HG03432 (cell line): Measurements from ENCODE around the gene SENP6.
"Not testable (repeated sequence)": the region's sequence is repeated elsewhere in the genome, so short reads cannot be mapped to it uniquely, and the experiment has no call there.

Experiments
- ATAC-seq: cut with Tn5 transposase; IDR thresholded peaks from one replicate; pipeline ENCODE4 v1.9.1; 2021; ENCODE audit warnings: mild to moderate bottlenecking, moderate library complexity; ENCODE audit not compliant: unreplicated experiment

Gene SENP6

DNA sequence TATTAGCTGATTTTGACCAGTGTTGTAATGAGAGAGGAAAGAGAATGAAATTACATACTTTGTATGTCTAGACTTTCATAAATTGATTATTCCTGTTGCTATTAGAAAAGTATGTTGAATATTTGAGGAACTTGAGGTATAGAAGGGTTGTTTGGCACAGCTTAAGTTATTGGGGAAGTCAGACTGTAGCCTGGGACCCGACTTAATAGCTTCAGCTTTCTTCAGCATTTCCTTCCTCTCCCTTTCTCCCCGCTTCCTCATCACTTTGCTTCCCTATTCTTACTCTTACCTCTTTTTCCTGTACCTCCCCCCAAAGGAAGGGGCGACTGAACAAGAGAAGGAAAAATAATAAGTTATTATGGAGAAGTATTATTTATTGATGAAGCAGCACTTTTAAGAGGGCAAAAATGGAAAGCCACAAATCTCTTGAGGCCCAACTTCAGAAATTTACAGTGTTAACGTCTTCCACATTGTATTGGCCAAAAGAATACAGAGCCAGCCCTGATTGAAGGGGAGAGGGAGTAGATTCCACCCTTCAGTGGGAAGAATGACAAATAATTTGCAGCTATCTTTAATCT, 7.4 kb downstream of the SENP6 start:
- no peak for ATAC-seq

DNA sequence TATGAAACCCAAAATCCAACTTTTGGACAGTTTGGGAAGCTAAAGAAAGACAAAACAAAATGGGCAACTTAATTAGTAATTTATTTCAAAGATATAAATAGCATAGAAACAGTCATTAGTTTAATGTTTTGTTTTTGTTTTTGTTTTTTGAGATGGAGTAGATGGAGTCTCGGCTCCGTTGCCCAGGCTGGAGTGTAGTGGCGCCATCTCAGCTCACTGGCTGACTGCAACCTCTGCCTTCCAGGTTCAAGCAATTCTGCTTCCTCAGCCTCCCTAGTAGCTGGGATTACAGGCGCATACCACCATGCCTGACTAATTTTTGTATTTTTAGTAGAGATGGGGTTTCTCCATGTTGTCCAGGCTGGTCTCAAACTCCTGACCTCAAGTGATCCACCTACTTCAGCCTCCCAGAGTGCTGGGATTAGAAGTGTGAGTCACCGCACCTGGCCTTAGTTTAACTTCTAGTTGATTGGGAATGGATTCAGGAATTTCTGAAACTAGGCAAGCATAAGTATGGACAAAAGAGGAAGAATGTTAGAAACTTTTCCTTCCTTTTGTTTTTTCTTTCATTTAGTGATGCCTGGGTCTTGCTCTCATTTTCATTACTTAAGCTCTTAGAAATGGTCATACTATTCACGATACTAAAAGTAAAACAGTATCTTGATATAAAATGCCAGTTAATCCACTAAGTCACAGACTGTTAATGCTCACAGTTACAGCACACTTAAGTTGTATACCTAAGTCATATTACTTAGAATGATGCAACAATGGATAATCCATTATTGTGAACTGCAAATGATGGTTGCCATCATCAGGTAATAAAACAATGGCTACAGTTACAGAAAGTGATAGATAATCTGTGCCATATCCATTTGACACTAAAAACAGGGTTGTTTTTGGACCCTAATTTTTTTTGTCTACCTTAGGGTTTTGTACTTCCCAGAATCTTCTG, 8.2 kb downstream of the SENP6 start:
- ATAC-seq, result no peak

DNA sequence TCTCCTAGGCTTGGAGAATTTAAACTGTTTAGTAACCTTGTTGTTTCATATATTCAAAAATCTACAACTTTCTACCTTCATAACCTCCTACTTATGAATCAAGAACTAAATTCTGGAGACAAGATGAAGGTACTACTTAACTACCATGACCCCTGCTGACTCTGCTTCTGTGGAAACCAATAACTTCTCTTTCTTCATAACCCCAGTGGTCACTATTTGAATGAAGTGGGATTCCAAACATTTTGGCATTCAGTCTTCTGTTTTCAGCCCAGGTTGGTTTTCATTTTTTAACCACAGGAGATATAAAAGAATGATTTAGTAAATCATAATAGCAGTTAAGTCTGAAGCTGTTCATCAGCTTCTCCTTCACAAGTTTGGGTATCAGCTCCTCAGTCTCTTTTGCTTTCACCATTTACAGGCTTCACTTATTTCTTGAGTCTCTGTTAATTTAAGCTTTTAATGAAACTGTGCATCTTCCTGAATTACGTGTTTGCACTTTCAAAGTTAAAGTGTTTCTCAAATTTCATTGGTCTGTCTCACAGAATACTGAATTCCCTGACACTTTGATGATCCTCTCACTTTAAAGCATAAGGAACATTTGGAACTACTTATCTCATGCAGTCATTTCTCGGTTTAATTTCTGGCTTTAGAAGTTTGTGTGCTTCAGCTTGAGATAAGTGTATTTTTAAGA, 9.5 kb downstream of the SENP6 start:
- ATAC-seq, result no peak

DNA sequence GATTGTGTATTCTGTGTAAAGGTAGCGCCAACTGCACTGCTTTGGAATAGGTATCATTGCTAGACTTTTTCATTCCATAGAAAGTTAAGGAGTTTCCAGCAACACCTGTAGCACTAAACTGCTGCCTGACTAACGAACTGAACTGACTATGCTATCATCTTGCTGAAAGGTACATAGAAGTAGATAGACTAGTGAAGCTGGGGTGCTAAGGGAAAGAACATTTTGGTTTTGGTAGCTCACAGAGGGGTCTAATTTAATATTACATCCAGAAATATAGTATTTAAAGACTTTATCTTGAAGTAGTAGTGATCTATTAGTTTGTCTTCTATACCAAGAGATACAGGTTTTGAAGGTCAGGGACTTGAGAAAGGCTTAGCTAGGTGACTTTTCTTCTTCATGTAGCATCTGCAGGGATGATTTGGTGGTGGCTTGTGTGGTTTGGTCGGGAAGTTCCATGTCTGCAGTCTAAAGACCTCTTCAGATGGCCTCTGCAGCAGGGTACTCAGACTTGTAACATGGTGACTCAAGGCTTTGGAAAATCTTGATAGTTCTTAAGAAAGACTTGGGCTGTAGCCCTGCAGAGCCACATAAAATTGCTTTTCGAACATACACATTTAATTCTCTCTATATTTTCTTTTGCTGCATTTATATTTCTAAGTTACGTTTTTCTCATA, 10.2 kb downstream of the SENP6 start:
- ATAC-seq, result peak; percentile 54

DNA sequence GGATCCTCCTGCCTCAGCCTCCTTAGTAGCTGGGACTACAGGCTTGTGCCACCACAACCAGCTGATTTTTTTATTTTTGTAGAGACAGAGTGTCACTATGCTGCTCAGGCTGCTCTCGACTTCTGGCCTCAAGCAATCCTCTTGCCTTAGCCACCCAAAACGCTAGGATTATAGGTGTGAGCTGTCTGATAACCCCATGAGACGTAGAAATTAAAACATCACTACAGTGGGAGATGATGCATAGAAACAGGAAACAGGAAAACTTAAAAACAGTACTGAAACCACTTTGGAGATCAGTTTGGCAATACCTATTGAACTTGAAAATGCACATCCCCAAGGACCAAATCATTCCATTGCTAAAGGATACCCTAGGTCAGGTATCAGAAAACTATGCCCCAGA, 10.8 kb downstream of the SENP6 start:
- no peak for ATAC-seq

DNA sequence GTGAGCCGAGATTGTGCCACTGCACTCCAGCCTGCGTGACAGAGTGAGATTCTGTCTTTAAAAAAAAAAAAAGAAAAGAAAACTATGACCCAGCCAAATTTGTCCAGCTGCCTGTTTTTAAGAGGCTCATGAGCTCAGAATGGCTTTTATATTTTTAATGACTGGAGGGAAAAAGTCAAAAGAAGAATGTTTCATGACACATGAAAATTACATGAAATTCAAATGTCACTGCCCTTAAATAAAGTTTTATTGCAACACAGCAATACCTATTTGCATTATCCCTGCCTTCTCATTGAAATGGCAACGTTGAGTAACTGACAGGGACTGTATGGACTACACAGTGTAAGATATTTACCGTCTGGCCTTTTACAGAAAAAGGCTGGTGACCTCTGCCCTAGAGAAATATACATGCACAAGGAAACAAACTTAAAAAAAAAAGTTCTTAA, 11.4 kb downstream of the SENP6 start:
- ATAC-seq, result no peak

DNA sequence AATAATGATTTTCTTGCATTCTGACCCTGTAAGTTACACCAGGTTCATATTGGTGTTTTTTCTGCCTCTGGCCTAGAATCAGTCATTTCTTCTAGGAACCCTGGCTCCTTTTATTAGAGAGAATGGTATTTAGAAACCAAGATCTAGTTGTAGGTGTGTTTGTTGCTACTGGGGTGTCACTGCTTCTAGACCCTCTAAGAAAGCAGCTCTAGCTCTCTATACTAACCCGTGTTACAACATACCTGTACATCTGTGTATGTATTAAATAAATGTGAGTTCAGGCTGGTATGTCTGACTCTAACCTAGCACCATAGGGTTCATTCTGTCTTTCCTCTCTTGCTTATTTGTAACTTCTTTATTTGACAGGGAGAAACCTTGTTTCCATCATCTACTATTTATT, 16.8 kb downstream of the SENP6 start:
- no peak for ATAC-seq

DNA sequence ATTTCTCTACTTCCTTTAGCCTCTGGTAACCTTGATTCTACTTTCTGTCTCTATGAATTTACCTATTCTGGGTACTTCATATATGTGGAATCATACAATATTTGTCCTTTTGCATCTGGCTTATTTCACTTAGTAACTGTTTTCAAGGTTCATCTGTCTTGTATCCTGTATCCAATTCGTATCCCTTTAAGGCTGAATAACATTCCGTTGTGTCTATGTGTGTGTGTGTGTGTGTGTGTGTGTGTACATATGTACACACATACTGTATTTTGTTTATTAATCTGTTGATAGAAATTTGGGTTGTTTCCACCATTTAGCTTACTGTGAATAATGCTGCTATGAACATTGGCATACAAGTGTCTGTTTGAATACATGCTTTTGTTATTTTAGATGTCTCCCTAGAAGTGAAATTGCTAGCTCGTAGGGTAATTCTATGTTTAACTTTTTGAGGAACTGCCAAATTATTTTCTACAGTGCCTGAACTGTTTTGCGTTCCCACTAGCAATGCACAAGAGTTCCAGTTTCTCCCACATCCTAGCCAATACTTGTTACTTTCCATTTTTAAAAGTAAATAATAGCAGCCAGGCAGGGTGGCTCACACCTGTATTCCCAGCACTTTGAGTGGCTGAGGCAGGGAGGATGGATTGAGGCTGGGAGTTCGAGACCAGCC, 17.7 kb downstream of the SENP6 start:
- no peak for ATAC-seq

DNA sequence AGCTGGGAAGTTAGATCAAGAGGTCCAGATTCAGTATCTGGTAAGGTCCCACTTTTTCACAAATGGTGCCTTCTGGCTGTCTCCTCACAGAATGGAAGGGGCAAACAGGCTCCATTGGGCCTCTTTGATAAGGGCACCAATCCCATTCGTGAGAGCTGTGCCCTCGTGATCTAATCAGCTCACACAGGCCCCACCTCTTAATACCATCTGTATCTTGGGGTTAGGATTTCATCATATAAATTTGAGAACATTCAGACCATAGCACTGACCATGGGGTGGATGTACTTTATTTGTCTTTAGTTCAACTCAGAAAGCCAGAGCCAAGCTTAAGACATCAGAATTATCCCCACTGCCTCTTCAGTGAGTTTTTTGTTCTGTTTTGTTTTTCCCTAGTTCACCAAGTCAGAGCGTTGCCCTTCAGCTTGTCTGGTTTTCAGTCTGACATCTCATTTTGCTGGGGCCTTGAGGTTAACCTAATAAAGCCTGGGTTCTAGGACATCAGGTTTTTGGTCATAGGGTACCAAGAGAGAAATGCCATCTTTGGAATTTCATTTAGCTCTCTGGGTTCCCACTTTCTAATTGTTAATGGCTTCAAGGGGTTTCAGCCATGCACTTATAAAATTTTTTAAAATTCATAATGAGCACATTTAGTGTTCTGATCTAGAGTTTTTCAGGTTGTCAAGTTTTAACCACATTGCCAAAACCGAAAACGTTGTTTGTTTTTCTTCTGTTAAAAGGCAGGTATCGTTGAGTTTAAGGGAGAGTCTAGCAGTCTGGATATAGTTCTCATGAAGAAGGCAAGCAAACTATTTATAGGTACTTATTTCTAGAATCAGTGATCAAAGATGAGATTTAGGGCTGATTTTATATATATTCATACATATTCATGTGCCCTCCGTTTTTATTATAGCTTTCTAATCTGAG, 19.0 kb downstream of the SENP6 start:
- ATAC-seq, result no peak

DNA sequence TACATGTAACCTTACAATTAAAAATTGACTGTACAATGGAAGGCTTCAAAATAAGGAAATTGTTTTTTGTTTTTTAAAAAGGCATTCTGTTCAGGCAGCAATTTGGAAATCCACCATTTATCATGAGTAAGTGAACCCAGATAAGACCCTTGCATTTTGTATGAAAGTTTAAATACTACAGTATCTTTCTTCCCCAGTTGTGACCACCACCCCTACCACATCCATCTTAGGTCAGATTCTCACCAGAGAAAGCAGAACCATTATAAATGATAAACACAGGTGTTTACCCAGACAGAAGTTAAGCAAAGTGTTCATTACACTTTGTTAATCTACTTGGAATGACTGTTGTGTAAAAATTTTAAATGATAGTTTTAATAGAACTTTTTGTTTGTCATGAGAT, 20.2 kb downstream of the SENP6 start:
- no peak for ATAC-seq

DNA sequence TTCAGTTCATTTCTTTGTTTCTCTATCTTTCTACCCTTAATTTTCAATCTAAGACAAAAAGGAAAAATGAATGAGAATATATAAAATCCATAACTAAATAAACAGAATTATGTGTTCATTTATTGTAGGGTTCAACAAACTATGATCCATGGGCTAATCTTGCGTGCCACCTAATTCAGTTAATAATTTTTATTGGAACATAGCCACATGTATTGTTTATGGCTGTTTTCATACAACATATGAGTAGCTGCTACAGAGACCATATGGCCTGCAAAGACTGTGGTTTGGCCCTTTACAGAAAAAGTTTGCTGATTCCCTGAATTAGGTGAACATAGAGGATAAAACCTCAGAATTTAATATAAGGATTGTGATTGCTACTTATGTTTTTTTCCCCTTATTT, 21.8 kb downstream of the SENP6 start:
- ATAC-seq, result no peak

DNA sequence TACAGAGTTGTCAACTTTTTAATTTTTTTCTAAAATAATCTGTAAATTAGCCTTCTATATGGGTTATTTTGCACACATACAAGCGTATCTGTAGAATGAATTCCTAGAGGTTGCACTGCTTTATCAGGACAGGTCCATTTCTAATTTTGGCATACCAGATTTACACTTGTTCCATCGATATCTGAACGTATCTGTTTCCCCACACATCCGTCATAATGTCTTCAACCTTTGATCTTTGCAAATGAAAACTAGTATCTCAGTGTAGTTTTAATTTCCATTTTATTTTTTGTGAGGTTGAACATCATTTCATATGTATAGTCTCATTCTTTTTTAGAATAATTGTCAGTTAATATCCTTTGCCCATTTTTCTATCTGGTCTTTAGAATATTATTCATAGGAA, 22.7 kb downstream of the SENP6 start:
- no peak for ATAC-seq

DNA sequence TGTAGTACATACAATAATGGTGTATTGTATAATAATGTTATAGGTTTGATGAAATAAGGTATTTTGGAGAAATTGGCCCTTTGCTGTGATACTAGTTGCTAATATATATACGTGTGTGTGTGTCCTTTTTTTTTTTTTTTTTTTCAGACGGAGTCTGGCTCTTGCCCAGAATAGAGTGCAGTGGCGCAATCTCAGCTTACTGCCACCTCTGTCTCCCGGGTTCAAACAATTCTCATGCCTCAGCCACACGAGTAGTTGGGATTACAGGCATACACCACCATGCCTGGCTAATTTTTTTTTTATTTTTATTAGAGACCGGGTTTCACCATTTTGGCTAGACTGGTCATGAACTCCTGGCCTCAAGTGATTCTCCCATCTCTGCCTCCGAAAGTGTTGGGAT, 23.3 kb downstream of the SENP6 start:
- ATAC-seq, result no peak

DNA sequence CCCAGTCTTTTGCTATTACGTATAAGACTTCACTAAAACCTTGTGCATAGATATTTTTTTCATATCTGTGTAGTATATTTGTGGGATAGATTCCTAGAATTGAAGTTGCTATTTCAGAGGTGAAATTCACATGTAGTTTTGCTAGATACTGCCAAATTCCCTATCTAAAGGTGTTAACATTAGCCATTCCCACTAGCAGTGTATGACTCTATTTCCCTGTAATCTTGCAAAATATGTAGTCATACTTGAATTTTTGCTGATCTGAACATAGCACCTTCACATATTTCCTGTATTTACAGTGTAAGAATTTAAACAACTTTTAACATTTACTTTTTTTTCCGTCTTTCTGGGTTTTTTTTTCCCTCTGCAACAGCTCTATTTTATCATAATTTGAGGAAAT, 24.9 kb downstream of the SENP6 start:
- ATAC-seq, result no peak

DNA sequence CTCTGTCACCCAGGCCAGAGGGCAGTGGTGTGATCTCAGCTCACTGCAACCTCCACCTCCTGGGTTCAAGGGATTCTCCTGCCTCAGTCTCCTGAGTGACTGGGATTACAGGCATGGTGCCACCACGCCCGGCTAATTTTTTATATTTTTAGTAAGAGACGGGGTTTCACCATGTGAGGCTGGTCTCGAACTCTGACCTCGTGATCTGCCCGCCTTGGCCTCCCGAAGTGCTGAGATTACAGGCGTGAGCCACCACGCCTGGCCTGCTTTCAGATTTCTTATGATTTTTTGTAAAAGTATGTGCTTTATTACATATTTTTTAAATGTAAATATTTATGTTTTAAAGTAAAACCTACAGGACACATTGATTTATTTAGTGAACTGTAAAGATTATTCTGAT, 26.0 kb downstream of the SENP6 start:
- ATAC-seq, result not testable (repeated sequence)

DNA sequence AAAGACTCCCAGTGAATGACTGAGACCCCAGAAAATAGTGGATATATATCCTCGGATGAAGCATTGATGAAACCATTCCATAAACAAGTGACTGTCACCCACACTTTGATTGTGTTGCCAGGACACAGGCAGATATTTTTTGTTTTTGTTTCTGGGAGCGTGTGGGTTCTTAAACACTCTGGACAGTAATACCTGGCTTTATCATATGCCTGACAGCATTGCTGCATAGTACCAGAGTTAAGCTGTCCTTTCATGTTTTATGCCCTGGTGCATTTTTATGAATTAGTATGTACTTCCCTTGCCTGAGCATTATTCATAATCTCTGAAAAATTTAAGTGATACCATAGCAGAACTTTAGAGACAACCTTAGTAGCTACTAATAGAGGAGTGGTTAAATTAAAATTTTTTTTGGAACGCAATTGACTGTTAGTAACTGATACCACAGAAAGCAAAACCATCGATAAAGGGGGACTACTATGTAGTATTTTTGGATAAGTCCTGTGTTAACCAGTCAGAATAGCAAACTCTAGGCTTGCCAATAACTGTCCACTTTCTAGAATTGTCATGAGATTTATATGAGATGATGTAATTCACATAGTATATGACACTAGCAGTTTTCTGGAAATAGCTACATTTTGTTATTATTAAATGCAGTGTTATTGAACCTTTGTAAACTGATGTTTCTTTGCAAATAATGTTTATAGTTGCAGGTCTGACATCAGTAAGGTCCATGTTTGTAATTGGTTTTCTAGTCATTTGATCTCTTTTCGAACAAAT, 30.4 kb downstream of the SENP6 start:
- no peak for ATAC-seq

DNA sequence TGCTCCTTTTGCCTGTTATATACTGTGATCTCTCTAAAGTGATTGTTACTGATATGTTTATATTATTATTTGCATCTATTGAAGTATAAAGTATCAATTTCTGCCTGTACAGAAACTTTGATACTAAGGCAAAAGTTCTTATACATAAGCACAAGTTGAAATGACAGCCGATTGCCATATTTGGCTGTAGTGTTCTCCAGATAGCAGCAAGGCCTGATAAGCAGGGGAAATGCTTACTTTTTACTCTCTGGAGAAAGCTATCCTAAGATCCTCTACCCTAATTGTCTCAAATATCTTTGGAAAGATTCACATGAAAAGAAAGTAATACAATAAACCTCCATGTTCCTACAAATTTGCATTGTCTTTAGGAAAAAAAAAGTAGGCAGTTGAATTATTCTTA, 31.4 kb downstream of the SENP6 start:
- ATAC-seq, result no peak

DNA sequence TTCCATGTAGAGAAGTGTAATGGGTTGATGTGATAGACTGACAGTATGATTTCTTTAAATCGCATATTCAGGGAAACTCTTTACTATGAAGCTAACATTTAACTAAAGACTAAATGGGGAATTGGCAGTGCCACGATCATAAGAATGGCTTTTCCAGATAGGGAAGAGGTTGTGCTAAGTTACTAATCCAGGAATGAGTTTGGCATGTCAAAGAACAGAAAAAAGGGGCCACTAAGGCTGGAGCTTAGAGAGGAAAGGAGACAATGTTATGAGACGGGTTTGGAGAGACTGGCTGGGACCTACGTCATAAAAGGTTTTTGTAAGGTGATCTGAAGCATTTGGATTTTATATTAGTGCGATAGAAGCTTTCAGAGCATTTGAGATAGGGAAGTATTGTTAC, 40.6 kb downstream of the SENP6 start:
- ATAC-seq, result no peak

DNA sequence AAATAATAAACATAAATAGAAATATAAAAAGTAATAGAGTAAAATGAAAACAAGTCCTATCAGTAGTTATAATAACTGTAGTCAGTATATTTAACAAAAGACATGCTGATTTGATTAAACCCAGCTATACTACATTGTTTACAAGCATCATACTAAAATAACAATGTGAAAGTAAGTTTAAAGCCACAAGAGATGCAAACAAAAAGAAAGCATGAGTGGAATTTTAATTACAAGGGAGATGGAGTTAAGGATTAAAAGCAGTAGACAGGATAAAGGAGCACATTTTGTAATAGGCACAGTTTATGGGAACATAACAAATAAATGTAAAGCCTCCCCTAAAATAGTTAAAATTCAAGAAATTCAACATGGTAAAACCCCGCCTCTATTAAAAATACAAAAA, 41.5 kb downstream of the SENP6 start:
- no peak for ATAC-seq
